SK-N-SH (cell line): ENCODE measurements around the gene ATF5. TPM values are rescaled to one million over a fixed set of nuclear protein-coding genes. Genes with fewer than 3 reads are reported as not detected.

Experiments
- CTCF ChIA-PET: fragments of 300-600, 350-600 bp; formaldehyde crosslinking; extraction: SDS; loops from one replicate; lab custom pipeline; 2021; lab: Yijun Ruan, JAX
- POLR2A ChIA-PET: fragments of 350-600 bp; sonication (Branson Sonifier 250); formaldehyde crosslinking; extraction: SDS; loops from one replicate; lab custom pipeline; 2020; ENCODE audit warnings: antibody characterized with exemption, inconsistent platforms; lab: Yijun Ruan, JAX
- DNase-seq: peaks from one replicate; pipeline ENCODE4 v3.0.0; 2012
- H2AFZ ChIP-seq: fragments of 200-600 bp; sonication (generic); 2 replicates; pipeline ENCODE4 v1.8.1; 2016; ENCODE audit warnings: antibody characterized with exemption, mild to moderate bottlenecking, low read depth
- H3F3A ChIP-seq: fragments of 200-600 bp; sonication (generic); replicated peaks from 2 replicates; pipeline ENCODE3; 2016; ENCODE audit warnings: antibody characterized with exemption, mild to moderate bottlenecking; ENCODE audit not compliant: insufficient read depth
- H3K27ac ChIP-seq, 2 experiments: fragments of 200-500 bp in 1 of 2; fragments of 200-600 bp in 1 of 2; sonication (Bioruptor generic) in 1 of 2; sonication (generic), shearing (Covaris generic) in 1 of 2; 2 replicates each; pipeline versions ENCODE4 v1.5.1 to v1.6.1; 2014 to 2016; ENCODE audit warnings: low read depth in 2 of 2, inconsistent platforms in 1 of 2, low read length in 1 of 2, mild to moderate bottlenecking in 1 of 2, mixed read lengths in 1 of 2
- H3K27me3 ChIP-seq: fragments of 200-600 bp; sonication (generic), shearing (Covaris generic); 2 replicates; pipeline ENCODE4 v1.6.1; 2016; ENCODE audit warnings: mixed run types; ENCODE audit not compliant: insufficient read depth
- H3K36me3 ChIP-seq, 2 experiments: fragments of 200-500 bp in 1 of 2; fragments of 200-600 bp in 1 of 2; sonication (Bioruptor generic) in 1 of 2; sonication (generic) in 1 of 2; replicated peaks in 1 of 2; 2 replicates each; pipeline versions ENCODE3 to v1.5.1; 2014 to 2016; ENCODE audit warnings: low read length in 1 of 2, mild to moderate bottlenecking in 1 of 2; ENCODE audit not compliant: insufficient read depth in 2 of 2, control insufficient read depth in 1 of 2
- H3K4me1 ChIP-seq, 2 experiments: fragments of 200-500 bp in 1 of 2; fragments of 200-600 bp in 1 of 2; sonication (Bioruptor generic) in 1 of 2; sonication (generic), shearing (Covaris generic) in 1 of 2; 2 replicates each; pipeline versions ENCODE4 v1.5.1 to v1.6.1; 2014 to 2016; ENCODE audit warnings: low read depth in 1 of 2, low read length in 1 of 2, mixed run types in 1 of 2; ENCODE audit not compliant: insufficient read depth in 2 of 2, control insufficient read depth in 1 of 2
- H3K4me2 ChIP-seq: fragments of 200-600 bp; sonication (generic), shearing (Covaris generic); 2 replicates; pipeline ENCODE4 v1.6.1; 2017; ENCODE audit warnings: mixed run types
- H3K4me3 ChIP-seq, 2 experiments: fragments of 200-500 bp in 1 of 2; fragments of 200-600 bp in 1 of 2; sonication (Bioruptor generic) in 1 of 2; sonication (generic), shearing (Covaris generic) in 1 of 2; 2 replicates each; pipeline versions ENCODE4 v1.5.1 to v1.8.1; 2014 to 2016; ENCODE audit warnings: low read depth in 2 of 2, inconsistent platforms in 1 of 2, low read length in 1 of 2, mild to moderate bottlenecking in 1 of 2, mixed read lengths in 1 of 2, moderate library complexity in 1 of 2
- H3K79me2 ChIP-seq: fragments of 200-600 bp; sonication (generic); 2 replicates; pipeline ENCODE4 v1.8.1; 2017; ENCODE audit warnings: mild to moderate bottlenecking; ENCODE audit not compliant: insufficient read depth
- H3K9ac ChIP-seq: fragments of 200-600 bp; sonication (generic); 2 replicates; pipeline ENCODE4 v1.6.1; 2017; ENCODE audit warnings: mixed run types
- H3K9me2 ChIP-seq: fragments of 200-600 bp; sonication (generic); 2 replicates; pipeline ENCODE4 v1.6.1; 2017; ENCODE audit warnings: mixed run types
- H3K9me3 ChIP-seq: fragments of 200-600 bp; sonication (generic); 2 replicates; pipeline ENCODE4 v1.6.1; 2017; ENCODE audit warnings: mixed run types, mild to moderate bottlenecking, moderate library complexity
- H4K20me1 ChIP-seq: fragments of 200-600 bp; sonication (generic); 2 replicates; pipeline ENCODE4 v1.6.1; 2017; ENCODE audit warnings: mild to moderate bottlenecking, mixed run types; ENCODE audit not compliant: insufficient read depth
- EP300 ChIP-seq, 2 experiments: IDR thresholded peaks; 2 replicates each; pipeline versions ENCODE4 v1.4.0 to v1.6.1; 2012; ENCODE audit warnings: borderline replicate concordance in 1 of 2, low read depth in 1 of 2, low read length in 1 of 2
- FOXJ3 ChIP-seq: sonication (generic); formaldehyde crosslinking; IDR thresholded peaks from 2 replicates; pipeline ENCODE4 v1.5.1; 2020; ENCODE audit warnings: mild to moderate bottlenecking, missing genetic modification reagents
- FOXM1 ChIP-seq: IDR thresholded peaks from 2 replicates; pipeline ENCODE4 v1.4.0; 2012; ENCODE audit warnings: low read depth, mild to moderate bottlenecking
- GABPA ChIP-seq: IDR thresholded peaks from 2 replicates; pipeline ENCODE4 v1.4.0; 2012; ENCODE audit warnings: low read depth, mild to moderate bottlenecking
- IRF3 ChIP-seq: fragments of 150-350 bp; IDR thresholded peaks from 2 replicates; pipeline ENCODE4 v1.6.1; 2016; ENCODE audit warnings: mild to moderate bottlenecking, low read depth, low read length
- MAX ChIP-seq: IDR thresholded peaks from 2 replicates; pipeline ENCODE4 v1.4.0; 2012; ENCODE audit warnings: low read depth
- MEF2A ChIP-seq: IDR thresholded peaks from 2 replicates; pipeline ENCODE4 v1.4.0; 2012; ENCODE audit warnings: low read depth, borderline replicate concordance
- MXI1 ChIP-seq: IDR thresholded peaks from 2 replicates; pipeline ENCODE4 v1.6.1; 2012; ENCODE audit warnings: mild to moderate bottlenecking, low read depth, low read length, improper control_type of control experiment
- NRF1 ChIP-seq: IDR thresholded peaks from 2 replicates; pipeline ENCODE4 v1.6.1; 2012; ENCODE audit warnings: low read depth, mild to moderate bottlenecking, low read length
- RFX5 ChIP-seq: IDR thresholded peaks from 2 replicates; pipeline ENCODE4 v1.6.1; 2012; ENCODE audit warnings: mild to moderate bottlenecking, improper control_type of control experiment, low read length
- RXRA ChIP-seq: IDR thresholded peaks from 2 replicates; pipeline ENCODE4 v1.4.0; 2012; ENCODE audit warnings: low read depth, mild to moderate bottlenecking, borderline replicate concordance
- TEAD4 ChIP-seq: IDR thresholded peaks from 2 replicates; pipeline ENCODE4 v1.4.0; 2012; ENCODE audit warnings: mild to moderate bottlenecking, borderline replicate concordance; ENCODE audit not compliant: insufficient read depth
- USF1 ChIP-seq: IDR thresholded peaks from 2 replicates; pipeline ENCODE4 v1.4.0; 2012; ENCODE audit warnings: low read depth, borderline replicate concordance
- USF2 ChIP-seq: fragments of 150-350 bp; IDR thresholded peaks from 2 replicates; pipeline ENCODE4 v1.6.1; 2017; ENCODE audit warnings: antibody characterized with exemption, low read length, low read depth, borderline replicate concordance
- YY1 ChIP-seq: IDR thresholded peaks from 2 replicates; pipeline ENCODE4 v1.4.0; 2012; ENCODE audit warnings: low read depth, mild to moderate bottlenecking
- WGBS: methylation state at CpG from one replicate; pipeline ENCODE4 v1.1.6; 2017; ENCODE audit warnings: low lambda C conversion rate; 5-methylcytosine and 5-hydroxymethylcytosine counted together
- polyA plus RNA-seq, 3 experiments: library from polyadenylated mRNA; depleted of rRNA; stranded (reverse); fragments of >200 nt; gene quantifications; 2 replicates each; pipeline ENCODE4 v1.2.3, GENCODE V29; 2012

The ATF5 gene
- polyA plus RNA-seq, 1 of the 3 experiments (the other 2 are of a cell fraction), result 11.7 TPM

- CTCF ChIA-PET, result interaction anchor here (1.2 to 1.9 kb wide), 2 partner anchors 10 to 57 kb away, joined by 5 to 12 read pairs; no protein-coding TSS in a partner anchor
- TF ChIP-seq USF1 (no peak), FOXM1 (no peak), YY1 (no peak), RFX5 (no peak), NRF1 (no peak), FOXJ3 (CRISPR knock-in tag) (no peak), GABPA (no peak), USF2 (no peak), TEAD4 (no peak), MXI1 (no peak)
- peaks cover 29% of the 10 kb centered on the region for H3K79me2 ChIP-seq
- POLR2A ChIA-PET, result interaction anchor here (1.6 kb wide), 1 partner anchor 10 kb away, joined by 3 read pairs; no protein-coding TSS in a partner anchor
- no peaks in the 10 kb centered on the region for H4K20me1 ChIP-seq
- no peak overlapping the region for H3K4me2 ChIP-seq
- H3F3A ChIP-seq, result no peaks in the 10 kb centered on the region
- peaks cover 7 to 16% of the 10 kb centered on the region in 2 experiments; a peak in 3 of 4 replicates for H3K4me1 ChIP-seq
- no peak overlapping the region for H3K27ac ChIP-seq
- no peaks in the 10 kb centered on the region for H3K9me2 ChIP-seq
- H3K4me3 ChIP-seq, result no peak overlapping the region
- 96% methylated on average over 5 of the region's 10 CpGs for WGBS
- no peak for DNase-seq
- H2AFZ ChIP-seq, result no peak overlapping the region
- H3K27me3 ChIP-seq, result no peaks in the 10 kb centered on the region
- H3K9me3 ChIP-seq, result no peaks in the 10 kb centered on the region
- peaks cover 41 to 53% of the 10 kb centered on the region in 2 experiments for H3K36me3 ChIP-seq
- H3K9ac ChIP-seq, result no peak overlapping the region
Measured at GRCh38 chr19:49880162-49880869, 48.7 kb upstream of the ATF5 start.

- Histone ChIP-seq H3K36me3 (peaks cover 41 to 55% of the 10 kb centered on the region in 2 experiments), H3K27ac (no peak overlapping the region), H2AFZ (no peak overlapping the region), H3K9me3 (no peaks in the 10 kb centered on the region), H3K4me3 (no peak overlapping the region), H3K4me2 (no peak overlapping the region), H3K9me2 (no peaks in the 10 kb centered on the region), H3K9ac (no peak overlapping the region), H4K20me1 (no peaks in the 10 kb centered on the region), H3K4me1 (peaks cover 7 to 11% of the 10 kb centered on the region in 2 experiments; a peak in 2 of 4 replicates), H3K27me3 (no peaks in the 10 kb centered on the region), H3K79me2 (peaks cover 20% of the 10 kb centered on the region), H3F3A (peaks cover 5% of the 10 kb centered on the region)
- 96% methylated on average over 15 of the region's 17 CpGs for WGBS
- ChIA-PET POLR2A (interaction anchor here (1.6 kb wide), 1 partner anchor 9 kb away, joined by 3 read pairs; no protein-coding TSS in a partner anchor), CTCF (interaction anchor here (1.2 to 1.9 kb wide), 2 partner anchors 9 to 57 kb away, joined by 5 to 12 read pairs; no protein-coding TSS in a partner anchor)
- no peak for DNase-seq
- TF ChIP-seq MAX (no peak), EP300 (IDR thresholded peaks at IDR 0.05; ENCODE audit: borderline replicate concordance in 1 of 2, low read depth in 1 of 2, low read length in 1 of 2) (no peak), RXRA (no peak), IRF3 (no peak), MEF2A (no peak)
Measured at GRCh38 chr19:49881186-49881585, 47.8 kb upstream of the ATF5 start.
